Activated CD8-positive, alpha-beta memory T cell treated with anti-CD3 and anti-CD28 coated beads for 1 hour (primary cell): ENCODE results near the gene FPR1.
A peak's percentile ranks its signal among the peaks of the same experiment; 100 is the strongest.
"Not testable (repeated sequence)": the region's sequence is repeated elsewhere in the genome, so short reads cannot be mapped to it uniquely, and the experiment has no call there.

Experiments used
- DNase-seq, 2 donors: peaks; one replicate each; pipeline ENCODE4 v3.0.0-alpha.2; 2020; ENCODE audit warnings: low read depth in 1 of 2; ENCODE audit errors: extremely low read depth in 1 of 2

The FPR1 gene

DNA sequence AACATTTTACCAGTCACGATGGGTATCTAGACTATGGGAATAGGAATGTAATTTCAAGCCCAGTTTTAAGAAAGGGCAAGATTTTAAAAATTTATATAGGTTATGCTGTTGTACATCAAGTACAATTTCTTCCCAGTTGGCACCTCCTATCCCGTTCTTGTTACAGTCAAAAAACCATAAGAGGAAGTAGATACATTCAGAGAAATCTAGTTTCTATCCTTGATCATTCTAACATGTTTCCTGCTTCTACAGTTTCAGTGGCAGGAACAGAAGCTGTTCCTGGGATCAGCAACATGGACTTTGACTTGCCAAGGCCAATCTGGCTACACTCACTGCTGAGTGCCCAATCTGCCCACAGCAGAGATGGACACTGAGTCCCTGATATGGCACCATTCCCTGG lies 28.6 kb upstream of the FPR1 start:
- no peak for DNase-seq

- DNase-seq: no peak
These were observed 28.0 kb upstream of the FPR1 start for GRCh38 chr19:51779703-51780102.

DNA sequence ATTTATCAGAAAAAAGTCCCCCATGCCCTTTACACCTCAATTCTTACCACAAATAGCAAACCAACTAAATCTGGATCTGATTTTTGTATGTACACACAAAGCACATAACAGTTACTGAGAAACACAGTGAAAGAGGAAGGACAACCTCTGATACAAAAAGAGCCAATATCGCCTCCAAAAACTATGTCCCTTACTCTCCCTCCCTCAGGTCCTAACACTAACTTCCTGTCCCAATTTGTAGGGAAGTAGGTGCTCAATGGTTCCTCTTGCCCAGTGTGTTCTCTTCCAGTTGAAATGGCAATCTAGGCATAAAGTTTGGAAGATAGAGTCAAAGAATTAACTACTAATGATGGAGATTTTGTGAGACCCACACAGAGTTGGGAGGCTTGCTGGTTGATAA lies 27.5 kb upstream of the FPR1 start:
- DNase-seq: no peak

- peak in 1 of 2 donors; percentile 1 for DNase-seq
These were observed 26.1 kb upstream of the FPR1 start for GRCh38 chr19:51777570-51778462.

DNA sequence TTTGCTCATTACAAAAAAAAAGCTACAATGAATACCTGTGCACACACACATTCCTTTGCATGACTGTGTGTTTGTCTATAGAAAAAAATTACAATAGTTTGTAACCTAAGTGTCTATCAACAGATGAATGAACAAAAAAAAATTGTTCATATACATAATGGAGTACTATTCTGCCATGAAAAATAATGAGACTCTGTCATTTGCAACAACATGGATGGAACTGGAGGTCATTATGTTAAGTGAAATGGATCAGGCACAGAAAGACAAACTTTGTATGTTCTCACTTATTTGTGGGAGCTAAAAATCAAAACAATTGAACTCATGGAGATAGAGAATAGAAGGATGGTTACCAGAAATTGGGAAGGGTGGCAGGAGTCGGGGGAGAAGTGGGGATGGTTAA lies 24.9 kb upstream of the FPR1 start:
- DNase-seq: not testable (repeated sequence)

- no peak for DNase-seq
These were observed 21.3 kb upstream of the FPR1 start for GRCh38 chr19:51772977-51773376.

DNA sequence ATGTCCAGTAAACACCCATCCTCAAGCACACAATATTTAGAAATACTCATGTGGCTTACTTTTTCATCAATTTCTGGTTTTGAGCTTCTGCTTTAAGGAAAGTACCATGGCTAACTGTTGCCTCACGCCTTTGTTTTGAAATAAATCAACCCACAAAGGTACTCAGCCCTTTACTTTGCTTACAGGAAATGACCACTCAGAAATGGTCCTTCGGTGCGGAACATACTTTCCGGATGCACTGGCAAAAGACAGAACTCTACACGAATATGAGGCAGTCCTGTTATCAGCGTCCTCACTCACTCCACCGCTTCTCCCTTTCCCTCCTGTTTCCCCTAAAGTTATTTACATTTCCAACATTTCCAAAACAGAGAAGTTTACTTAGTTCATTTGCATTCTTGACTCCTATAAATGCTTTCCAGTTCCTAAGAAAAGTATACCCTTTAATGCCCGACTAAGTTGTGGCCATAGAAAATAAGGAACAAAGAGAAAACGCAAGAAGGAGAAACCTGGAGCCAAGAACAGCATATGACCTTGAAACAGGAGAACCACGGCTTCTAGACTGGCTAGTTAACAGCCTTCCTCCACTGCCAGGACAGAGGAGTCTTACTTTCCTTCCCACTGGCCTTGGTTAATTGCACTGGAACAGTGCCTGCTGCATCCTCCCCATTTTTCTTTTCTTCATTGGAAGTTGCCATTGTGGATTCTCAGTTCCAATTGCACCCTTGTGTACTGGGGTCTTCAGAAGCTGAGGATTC lies 19.9 kb upstream of the FPR1 start:
- no peak for DNase-seq

DNA sequence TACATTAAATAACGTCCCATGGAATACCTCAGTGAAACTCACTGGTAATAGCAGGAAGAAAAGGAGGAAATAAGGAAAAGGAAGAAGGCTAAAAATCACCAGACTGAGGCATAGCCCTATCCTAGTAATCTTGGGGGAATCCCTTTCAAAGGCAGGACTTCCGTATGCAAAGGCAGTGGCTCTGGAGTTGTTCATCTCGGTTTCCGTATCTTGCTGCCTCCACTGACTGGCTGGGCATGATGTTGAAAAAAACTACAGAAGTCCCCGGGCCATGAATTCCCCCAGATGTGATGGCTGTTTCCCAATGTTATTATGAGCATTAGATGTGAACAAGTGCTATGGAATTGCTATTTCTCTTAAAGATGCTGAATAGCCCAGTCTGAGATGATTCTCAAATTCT lies 14.8 kb upstream of the FPR1 start:
- DNase-seq: no peak

- DNase-seq: no peak
These were observed 13.4 kb upstream of the FPR1 start for GRCh38 chr19:51765086-51765485.

- DNase-seq: no peak
These were observed 10.0 kb upstream of the FPR1 start for GRCh38 chr19:51761696-51762095.

DNA sequence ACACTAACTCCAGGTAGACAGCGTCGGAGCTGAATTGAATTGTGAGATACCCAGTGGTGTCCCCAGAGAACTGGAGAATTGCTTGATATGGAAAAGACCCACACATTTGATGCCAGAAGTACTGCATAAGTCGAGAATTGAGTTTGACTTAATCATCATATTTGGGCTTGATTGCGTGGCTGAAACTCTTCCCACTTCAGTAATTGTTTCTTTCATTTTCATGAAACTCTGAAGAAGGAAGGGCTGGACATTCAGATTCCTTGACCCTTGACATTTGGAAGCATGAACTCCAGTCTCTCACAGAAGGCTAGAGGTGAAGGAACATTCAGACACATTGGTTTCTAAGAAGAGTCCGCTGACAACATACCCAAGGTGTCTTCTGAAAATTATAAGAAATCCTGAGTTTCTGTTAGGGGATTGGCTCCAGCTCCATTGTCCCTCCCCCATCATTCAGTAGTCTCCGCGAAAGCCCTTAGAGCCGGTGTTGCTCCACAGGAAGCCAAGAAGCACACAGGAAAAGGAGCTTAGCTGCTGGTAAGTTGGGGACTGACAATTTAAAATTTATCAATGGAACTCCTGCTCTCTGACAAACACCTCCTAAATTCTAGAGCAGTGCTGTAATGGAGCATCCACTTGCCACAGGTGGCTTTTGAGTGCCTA lies 9.1 kb upstream of the FPR1 start, which contains the start of gene FPR2:
Gene FPR2, plus strand, starts transcription at position 484 of the 660 bp plus-strand sequence. CDS start 7,479 bp downstream, outside the sequence.
- no peak for DNase-seq

GRCh38 chr19:51755571-51755970 lies 3.9 kb upstream of the FPR1 start:
- DNase-seq: no peak

DNA sequence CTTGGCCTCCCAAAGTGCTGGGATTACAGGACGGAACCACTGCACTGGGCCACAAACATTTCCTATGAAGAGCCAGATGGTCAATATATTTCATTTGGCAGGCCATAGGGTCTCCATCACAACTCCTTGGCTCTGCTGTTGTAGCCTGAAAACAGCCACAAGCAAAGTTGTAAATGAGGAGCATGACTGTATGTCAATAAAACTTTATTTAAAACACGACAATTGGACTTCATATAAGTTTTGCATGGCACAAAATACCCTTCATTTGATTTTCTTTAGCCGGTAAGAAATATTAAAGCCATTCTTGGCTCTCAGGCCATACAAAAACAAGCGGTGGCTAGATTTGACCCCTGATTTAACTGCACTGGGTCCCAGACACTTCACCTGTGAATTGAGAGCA lies 3.1 kb upstream of the FPR1 start:
- DNase-seq: no peak

DNA sequence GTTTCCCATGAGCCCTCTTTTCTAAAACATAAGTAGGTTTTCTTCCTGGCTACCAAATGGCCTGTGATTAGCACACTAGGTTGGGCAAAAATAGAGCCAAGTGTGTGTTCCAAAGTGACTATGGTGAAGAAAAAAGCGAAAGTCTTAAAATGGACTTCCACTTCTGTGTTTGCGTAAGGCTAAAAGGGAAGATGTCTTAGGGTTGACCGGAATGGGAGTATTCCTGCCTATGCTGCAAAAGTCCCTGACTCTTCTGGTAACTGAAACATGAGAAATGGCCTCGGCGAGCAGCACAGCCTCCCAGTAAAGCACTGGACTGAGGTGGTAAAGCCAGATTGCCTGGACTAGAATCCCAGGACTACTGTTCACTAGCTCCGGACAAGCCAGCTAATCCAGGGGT lies 2.4 kb upstream of the FPR1 start:
- DNase-seq: no peak

GRCh38 chr19:51750400-51751094 lies 1.1 kb downstream of the FPR1 start:
- DNase-seq: no peak

GRCh38 chr19:51749979-51750378 lies 1.7 kb downstream of the FPR1 start:
- DNase-seq: no peak

DNA sequence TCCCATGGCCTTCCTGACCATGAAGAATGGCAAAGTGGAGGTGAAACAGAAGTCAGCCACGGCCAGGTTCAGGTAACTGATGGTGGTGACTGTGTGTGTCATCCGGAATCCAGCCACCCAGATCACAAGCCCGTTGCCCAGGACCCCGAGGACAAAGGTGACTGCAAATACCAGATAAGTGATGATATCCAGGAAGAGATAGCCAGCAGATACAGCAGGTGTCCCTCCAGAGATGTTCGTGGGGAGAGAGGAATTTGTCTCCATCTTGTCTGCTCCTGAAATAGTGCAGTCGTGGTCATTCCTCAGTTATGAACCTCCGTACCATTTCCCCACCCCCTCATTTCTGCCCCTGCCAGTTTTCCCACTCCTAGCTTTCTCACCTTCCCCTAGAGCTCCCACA lies 4.9 kb downstream of the FPR1 start:
- DNase-seq: no peak

DNA sequence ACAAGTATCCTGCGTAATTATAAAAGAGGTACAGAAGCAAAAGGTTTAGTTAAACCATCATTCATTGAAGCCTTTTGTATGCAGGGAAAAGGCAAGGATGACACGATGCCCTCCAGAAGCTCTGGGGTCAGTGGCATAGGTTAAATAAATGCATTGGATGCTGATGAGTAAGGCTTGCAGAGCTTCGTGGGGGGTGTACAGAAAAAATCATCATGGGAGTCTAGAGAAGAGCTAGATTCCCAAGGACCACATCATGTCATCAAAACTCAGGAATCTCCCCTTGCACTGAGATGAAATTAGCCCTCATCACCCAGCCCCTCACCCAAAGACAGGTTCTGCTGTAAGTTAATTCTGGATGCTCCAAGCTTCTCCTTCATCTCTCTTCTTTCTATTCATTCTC lies 8.3 kb downstream of the FPR1 start:
- no peak for DNase-seq

DNA sequence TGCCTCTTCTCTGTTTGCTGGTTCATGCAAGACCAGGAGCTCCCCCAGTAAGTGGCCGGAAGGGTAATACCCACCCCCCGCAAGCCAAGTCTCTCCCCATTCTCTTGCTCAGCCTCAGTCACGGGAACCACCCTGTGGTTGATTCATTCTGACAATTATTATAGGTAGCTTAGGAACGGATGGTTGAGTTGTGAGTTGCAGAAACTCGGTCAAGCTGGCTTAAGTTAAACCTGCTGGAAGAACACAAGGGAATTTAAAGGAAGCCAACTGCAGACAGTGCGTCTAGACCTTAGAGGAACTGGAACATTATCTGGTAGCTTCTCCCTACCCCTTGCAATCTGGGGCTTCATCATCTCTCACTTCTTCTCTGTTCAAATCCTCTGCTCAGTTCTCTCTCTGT lies 8.9 kb downstream of the FPR1 start:
- DNase-seq: no peak

- DNase-seq: no peak
These were observed 11.3 kb downstream of the FPR1 start for GRCh38 chr19:51740356-51740755.
